ENCODE data around the gene GPC5. TPM values are rescaled to one million over a fixed set of nuclear protein-coding genes. Genes with fewer than 3 reads are reported as not detected.

Gene GPC5
- total and polyA plus RNA-seq, 4 donors, result 0.51 to 22.4 (median 2.0) TPM

DNA sequence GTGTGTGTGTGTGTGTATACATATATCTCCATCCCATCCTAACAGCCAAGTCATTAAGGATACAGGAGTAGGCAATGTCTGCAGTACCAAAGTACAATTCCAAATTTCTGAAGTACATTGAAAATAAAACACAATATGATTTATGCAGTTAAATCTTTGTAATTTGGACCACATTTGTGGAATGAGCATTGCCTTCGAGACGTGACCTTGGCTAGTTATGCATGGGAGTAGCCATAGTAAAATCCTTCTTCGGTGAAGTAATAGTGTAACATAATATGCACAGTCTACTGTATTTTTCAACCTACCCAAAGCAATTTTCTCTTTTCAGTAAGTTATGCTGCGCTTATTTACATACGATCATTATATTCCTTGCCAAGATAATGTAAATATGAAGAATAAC, 1162.5 kb downstream of the GPC5 start:
- H3K4me3 ChIP-seq (ENCODE audit: low read depth in 1 of 3, low read length in 3 of 3), result no peak overlapping the region
- no peak overlapping the region for H3K27ac ChIP-seq (ENCODE audit: low read depth in 1 of 2, low read length in 2 of 2)
- no peak overlapping the region for H3K9ac ChIP-seq (ENCODE audit: low read depth in 1 of 2, low read length in 2 of 2)
- H3K4me1 ChIP-seq (ENCODE audit: control insufficient read depth in 4 of 4, insufficient read depth in 4 of 4, low read length in 3 of 4), result no peaks in the 10 kb centered on the region
- WGBS, result 88% methylated on average over 5 of the region's 5 CpGs
- no peaks in the 10 kb centered on the region for H3K36me3 ChIP-seq (ENCODE audit: control insufficient read depth in 4 of 4, insufficient read depth in 3 of 4, low read depth in 1 of 4, low read length in 3 of 4)
- H3K27me3 ChIP-seq (ENCODE audit: control insufficient read depth in 4 of 4, insufficient read depth in 4 of 4, low read length in 3 of 4), result no peaks in the 10 kb centered on the region
- no peaks in the 10 kb centered on the region for H3K9me3 ChIP-seq (ENCODE audit: control insufficient read depth in 4 of 4, low read length in 3 of 4)
- no peak for DNase-seq (ENCODE audit: low spot score)
- TF ChIP-seq, protein P1, sequence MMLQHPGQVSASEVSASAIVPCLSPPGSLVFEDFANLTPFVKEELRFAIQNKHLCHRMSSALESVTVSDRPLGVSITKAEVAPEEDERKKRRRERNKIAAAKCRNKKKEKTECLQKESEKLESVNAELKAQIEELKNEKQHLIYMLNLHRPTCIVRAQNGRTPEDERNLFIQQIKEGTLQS (IDR thresholded peaks at IDR 0.05), result no peak
- TF ChIP-seq REST (IDR thresholded peaks at IDR 0.05) (no peak), JUND (IDR thresholded peaks at IDR 0.05) (no peak)
- TF ChIP-seq, protein P2, sequence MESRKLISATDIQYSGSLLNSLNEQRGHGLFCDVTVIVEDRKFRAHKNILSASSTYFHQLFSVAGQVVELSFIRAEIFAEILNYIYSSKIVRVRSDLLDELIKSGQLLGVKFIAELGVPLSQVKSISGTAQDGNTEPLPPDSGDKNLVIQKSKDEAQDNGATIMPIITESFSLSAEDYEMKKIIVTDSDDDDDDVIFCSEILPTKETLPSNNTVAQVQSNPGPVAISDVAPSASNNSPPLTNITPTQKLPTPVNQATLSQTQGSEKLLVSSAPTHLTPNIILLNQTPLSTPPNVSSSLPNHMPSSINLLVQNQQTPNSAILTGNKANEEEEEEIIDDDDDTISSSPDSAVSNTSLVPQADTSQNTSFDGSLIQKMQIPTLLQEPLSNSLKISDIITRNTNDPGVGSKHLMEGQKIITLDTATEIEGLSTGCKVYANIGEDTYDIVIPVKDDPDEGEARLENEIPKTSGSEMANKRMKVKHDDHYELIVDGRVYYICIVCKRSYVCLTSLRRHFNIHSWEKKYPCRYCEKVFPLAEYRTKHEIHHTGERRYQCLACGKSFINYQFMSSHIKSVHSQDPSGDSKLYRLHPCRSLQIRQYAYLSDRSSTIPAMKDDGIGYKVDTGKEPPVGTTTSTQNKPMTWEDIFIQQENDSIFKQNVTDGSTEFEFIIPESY (IDR thresholded peaks at IDR 0.05), result no peak

DNA sequence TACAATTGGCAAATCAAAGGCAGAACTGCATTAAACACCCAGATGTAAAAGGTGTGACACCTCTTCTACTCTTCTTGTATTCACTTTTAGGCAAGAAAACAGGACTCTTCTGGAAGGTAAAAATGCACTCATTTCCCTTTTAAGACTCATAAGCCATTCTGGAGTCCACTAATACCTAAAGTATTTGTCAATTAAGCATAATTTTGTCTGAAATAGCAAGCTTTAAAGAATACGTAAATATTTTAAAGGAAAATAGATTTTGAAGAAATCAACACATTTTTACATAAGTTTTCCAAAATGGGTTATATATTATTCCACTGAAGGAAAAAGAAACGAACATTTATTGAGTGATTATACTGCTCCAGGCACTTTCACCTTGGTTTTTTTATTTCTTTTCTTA, 1166.5 kb downstream of the GPC5 start:
- Histone ChIP-seq H3K4me3 (ENCODE audit: low read depth in 1 of 3, low read length in 3 of 3) (no peak overlapping the region), H3K36me3 (ENCODE audit: control insufficient read depth in 4 of 4, insufficient read depth in 3 of 4, low read depth in 1 of 4, low read length in 3 of 4) (no peaks in the 10 kb centered on the region), H3K27me3 (ENCODE audit: control insufficient read depth in 4 of 4, insufficient read depth in 4 of 4, low read length in 3 of 4) (no peaks in the 10 kb centered on the region), H3K9ac (ENCODE audit: low read depth in 1 of 2, low read length in 2 of 2) (no peak overlapping the region), H3K4me1 (ENCODE audit: control insufficient read depth in 4 of 4, insufficient read depth in 4 of 4, low read length in 3 of 4) (no peaks in the 10 kb centered on the region), H3K27ac (ENCODE audit: low read depth in 1 of 2, low read length in 2 of 2) (no peak overlapping the region), H3K9me3 (ENCODE audit: control insufficient read depth in 4 of 4, low read length in 3 of 4) (no peaks in the 10 kb centered on the region)
- 81% methylated on average over 2 of the region's 2 CpGs for WGBS
- no peak for TF ChIP-seq RXRA (IDR thresholded peaks at IDR 0.05)
- DNase-seq (ENCODE audit: low spot score), result no peak

DNA sequence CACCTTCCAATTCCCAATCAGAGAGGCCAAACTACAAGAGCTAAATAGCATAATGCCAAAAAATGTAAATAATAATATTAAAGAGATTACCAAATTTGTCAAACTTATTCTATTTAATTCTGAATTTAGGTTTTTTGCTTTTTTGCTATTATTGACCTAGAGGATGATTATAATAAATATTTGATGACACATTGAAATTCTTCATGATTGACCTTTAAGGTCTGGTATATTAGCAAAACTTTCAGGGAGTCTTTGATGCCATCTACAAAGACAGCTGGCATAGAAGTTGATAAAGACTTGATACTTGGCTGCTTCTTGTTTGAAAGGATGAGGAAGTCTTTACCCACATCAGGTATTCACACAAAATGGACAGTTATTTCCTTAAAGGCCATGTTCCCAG, 1168.3 kb downstream of the GPC5 start:
- no peaks in the 10 kb centered on the region for H3K9me3 ChIP-seq (ENCODE audit: control insufficient read depth in 4 of 4, low read length in 3 of 4)
- H3K9ac ChIP-seq (ENCODE audit: low read depth in 1 of 2, low read length in 2 of 2), result no peak overlapping the region
- no peaks in the 10 kb centered on the region for H3K36me3 ChIP-seq (ENCODE audit: control insufficient read depth in 4 of 4, insufficient read depth in 3 of 4, low read depth in 1 of 4, low read length in 3 of 4)
- H3K27ac ChIP-seq (ENCODE audit: low read depth in 1 of 2, low read length in 2 of 2), result no peak overlapping the region
- H3K27me3 ChIP-seq (ENCODE audit: control insufficient read depth in 4 of 4, insufficient read depth in 4 of 4, low read length in 3 of 4), result no peaks in the 10 kb centered on the region
- no peak overlapping the region for H3K4me3 ChIP-seq (ENCODE audit: low read depth in 1 of 3, low read length in 3 of 3)
- no peaks in the 10 kb centered on the region for H3K4me1 ChIP-seq (ENCODE audit: control insufficient read depth in 4 of 4, insufficient read depth in 4 of 4, low read length in 3 of 4)
- no peak for DNase-seq (ENCODE audit: low spot score)
- TF ChIP-seq YY1 (IDR thresholded peaks at IDR 0.05) (no peak), REST (IDR thresholded peaks at IDR 0.05) (no peak), FOXA2 (IDR thresholded peaks at IDR 0.05) (no peak), HNF4A (conservative IDR thresholded peaks at IDR 0.05) (no peak), RAD21 (IDR thresholded peaks at IDR 0.05) (no peak), FOXA1 (IDR thresholded peaks at IDR 0.05) (no peak), TAF1 (conservative IDR thresholded peaks at IDR 0.05) (no peak), GABPA (IDR thresholded peaks at IDR 0.05 in 1 of 2, conservative IDR thresholded peaks at IDR 0.05 in 1 of 2) (no peak), SP1 (IDR thresholded peaks at IDR 0.05) (no peak), EGR1 (IDR thresholded peaks at IDR 0.05; ENCODE audit: low read depth in 2 of 2) (no peak), RXRA (IDR thresholded peaks at IDR 0.05) (no peak), HNF4G (IDR thresholded peaks at IDR 0.05) (no peak)
- TF ChIP-seq, protein P1 (IDR thresholded peaks at IDR 0.05), result no peak
- TF ChIP-seq, protein P2 (IDR thresholded peaks at IDR 0.05), result no peak
